Endodermal cell (in vitro differentiated cells): ENCODE measurements around the gene IFNLR1. TPM values are rescaled to one million over a fixed set of nuclear protein-coding genes. Genes with fewer than 3 reads are reported as not detected.
A peak's percentile ranks its signal among the peaks of the same experiment; 100 is the strongest.

Experiments
- DNase-seq: peaks from one replicate; pipeline ENCODE4 v3.0.0-alpha.2; 2017
- H3K27ac ChIP-seq: 2 replicates; pipeline ENCODE4 v1.5.1; 2013; ENCODE audit warnings: mild to moderate bottlenecking, low read depth, low read length, moderate library complexity
- H3K27me3 ChIP-seq: 2 replicates; pipeline ENCODE4 v1.6.1; 2013; ENCODE audit warnings: mild to moderate bottlenecking, low read length, moderate library complexity; ENCODE audit not compliant: insufficient read depth, control insufficient read depth, poor library complexity, severe bottlenecking
- H3K36me3 ChIP-seq: 2 replicates; pipeline ENCODE4 v1.7.0; 2013; ENCODE audit warnings: mild to moderate bottlenecking, low read length, moderate library complexity; ENCODE audit not compliant: control insufficient read depth, insufficient read depth
- H3K4me1 ChIP-seq: one replicate; pipeline ENCODE4 v1.7.0; 2013; ENCODE audit warnings: low read length; ENCODE audit not compliant: control insufficient read depth, insufficient read depth
- H3K4me3 ChIP-seq: 2 replicates; pipeline ENCODE4 v1.5.1; 2013; ENCODE audit warnings: mild to moderate bottlenecking, low read length, moderate library complexity
- H3K9ac ChIP-seq: 2 replicates; pipeline ENCODE4 v1.6.1; 2013; ENCODE audit warnings: mild to moderate bottlenecking, low read length, moderate library complexity; ENCODE audit not compliant: poor library complexity, severe bottlenecking; ENCODE audit errors: extremely low read depth
- H3K9me3 ChIP-seq: 2 replicates; pipeline ENCODE4 v1.6.1; 2013; ENCODE audit warnings: mild to moderate bottlenecking, low read length, moderate library complexity; ENCODE audit not compliant: control insufficient read depth
- H3K27ac Mint-ChIP-seq: 2 replicates; pipeline ENCODE4 v1.8.0; 2020; ENCODE audit warnings: mixed read lengths
- H3K27me3 Mint-ChIP-seq: 2 replicates; pipeline ENCODE4 v1.8.0; 2021; ENCODE audit warnings: mild to moderate bottlenecking, mixed read lengths; ENCODE audit not compliant: insufficient read depth
- H3K36me3 Mint-ChIP-seq: 2 replicates; pipeline ENCODE4 v1.8.0; 2020; ENCODE audit warnings: low read depth, mixed read lengths
- H3K4me1 Mint-ChIP-seq: 2 replicates; pipeline ENCODE4 v1.8.0; 2020; ENCODE audit warnings: mixed read lengths
- H3K4me3 Mint-ChIP-seq: 2 replicates; pipeline ENCODE4 v1.8.0; 2020; ENCODE audit warnings: mild to moderate bottlenecking, moderate library complexity, mixed read lengths
- H3K9me3 Mint-ChIP-seq: 2 replicates; pipeline ENCODE4 v1.8.0; 2020; ENCODE audit warnings: mild to moderate bottlenecking, mixed read lengths
- CTCF ChIP-seq: fragments of 200-600 bp; sonication (generic); conservative IDR thresholded peaks from 2 replicates; pipeline ENCODE4 v1.5.0; 2021; ENCODE audit warnings: antibody characterized with exemption, mild to moderate bottlenecking
- whole genome bisulfite sequencing, 2 experiments: methylation state at CpG; one replicate each; pipeline versions ENCODE4 v1.1.5 to v1.1.7; 2013; ENCODE audit warnings: missing lambda C conversion rate in 2 of 2, mixed read lengths in 1 of 2; ENCODE audit not compliant: insufficient coverage in 1 of 2, insufficient read length in 1 of 2; 5-methylcytosine and 5-hydroxymethylcytosine counted together
- total RNA-seq, 2 donors: library from RNA; stranded (reverse); fragmentation: NEBNext Ultra II Directional in 1 of 2; extraction: Animal tissue kit (Norgen Biotek cat#: 25700) in 1 of 2; gene quantifications; 2 replicates in 1 of 2; 3 replicates in 1 of 2; pipeline ENCODE4 v1.2.1, GENCODE V29; 2021

IFNLR1 gene
- total RNA-seq, 2 donors from 2014 or later = 12.1 to 13.0 TPM

GRCh38 chr1:24157918-24158481 lies 29.1 kb downstream of the IFNLR1 start:
- Histone ChIP-seq H3K4me1 (no peaks in the 10 kb centered on the region), H3K9me3 (no peaks in the 10 kb centered on the region), H3K4me3 (no peak overlapping the region), H3K9ac (no peak overlapping the region), H3K36me3 (peaks cover 16% of the 10 kb centered on the region), H3K27me3 (no peaks in the 10 kb centered on the region), H3K27ac (no peak overlapping the region)
- Mint-ChIP-seq H3K36me3 (peaks cover 52% of the 10 kb centered on the region), H3K4me1 (peaks cover 14% of the 10 kb centered on the region), H3K27ac (no peak overlapping the region), H3K4me3 (no peak overlapping the region), H3K27me3 (no peaks in the 10 kb centered on the region), H3K9me3 (no peaks in the 10 kb centered on the region)
- TF ChIP-seq CTCF = peak; percentile 58
- DNase-seq = peak; percentile 69
- 89 to 91% methylated on average over 5 to 6 of the region's 6 CpGs for WGBS, 2 experiments

- DNase-seq = no peak
- Mint-ChIP-seq H3K9me3 (no peaks in the 10 kb centered on the region), H3K4me1 (peaks cover 26% of the 10 kb centered on the region)
Observed at GRCh38 chr1:24156542-24157260, 30.4 kb downstream of the IFNLR1 start.

More at GRCh38 chr1:24156542-24157260, 30.4 kb downstream of the IFNLR1 start:
- Histone ChIP-seq H3K36me3 (peaks cover 16% of the 10 kb centered on the region), H3K27ac (no peak overlapping the region), H3K9ac (no peak overlapping the region), H3K9me3 (no peaks in the 10 kb centered on the region), H3K4me3 (no peak overlapping the region), H3K27me3 (no peaks in the 10 kb centered on the region), H3K4me1 (no peaks in the 10 kb centered on the region)
- H3K36me3 Mint-ChIP-seq = peaks cover 41% of the 10 kb centered on the region
- no peaks in the 10 kb centered on the region for H3K27me3 Mint-ChIP-seq
- no peak overlapping the region for H3K4me3 Mint-ChIP-seq
- H3K27ac Mint-ChIP-seq = no peak overlapping the region
- no peak for TF ChIP-seq CTCF
- WGBS, 2 experiments = 95% methylated on average over 10 to 18 of the region's 18 CpGs
